H1 (cell line): Measurements from ENCODE around the gene KCNH6. TPM values are rescaled to one million over a fixed set of nuclear protein-coding genes. Genes with fewer than 3 reads are reported as not detected.
A peak's percentile ranks its signal among the peaks of the same experiment; 100 is the strongest.

Experiments
- CTCF ChIA-PET: fragments of 300-600 bp; sonication (Branson Sonifier 250); formaldehyde crosslinking; loops from one replicate; lab custom pipeline; 2021; ENCODE audit not compliant: partially characterized antibody; lab: Charles Lee
- POLR2A ChIA-PET: fragments of 300-600 bp; sonication (Branson Sonifier 250); formaldehyde crosslinking; loops from one replicate; lab custom pipeline; 2021; ENCODE audit warnings: inconsistent platforms; ENCODE audit not compliant: partially characterized antibody; lab: Charles Lee
- DNase-seq, 2 experiments: peaks; one replicate each; pipeline versions ENCODE4 v3.0.0 to v3.0.0-alpha.2; 2010 to 2022; ENCODE audit warnings: low spot score in 2 of 2, low read depth in 1 of 2, mixed read lengths in 1 of 2
- FAIRE-seq: peaks from 2 replicates; lab custom pipeline; 2011; peaks lifted over from hg19 to GRCh38; lab: Jason Lieb, UNC
- H2AFZ ChIP-seq: 2 replicates; pipeline ENCODE4 v1.8.1; 2012; ENCODE audit warnings: low read length, inconsistent platforms
- H2AK5ac ChIP-seq: 2 replicates; pipeline ENCODE4 v1.6.1; 2013; ENCODE audit warnings: low read depth, low read length
- H2BK120ac ChIP-seq: replicated peaks from 2 replicates; pipeline ENCODE3; 2013; ENCODE audit warnings: low read depth, low read length, inconsistent platforms
- H2BK12ac ChIP-seq: 2 replicates; pipeline ENCODE4 v1.6.1; 2013; ENCODE audit warnings: low read depth, low read length
- H2BK15ac ChIP-seq: 2 replicates; pipeline ENCODE4 v1.6.1; 2013; ENCODE audit warnings: low read length
- H2BK20ac ChIP-seq: 2 replicates; pipeline ENCODE4 v1.6.1; 2013; ENCODE audit warnings: low read length
- H2BK5ac ChIP-seq: 2 replicates; pipeline ENCODE4 v1.6.1; 2013; ENCODE audit warnings: low read depth, low read length
- H3K14ac ChIP-seq: 2 replicates; pipeline ENCODE4 v1.6.1; 2013; ENCODE audit warnings: inconsistent platforms; ENCODE audit not compliant: insufficient read length
- H3K18ac ChIP-seq: 2 replicates; pipeline ENCODE4 v1.6.1; 2013; ENCODE audit warnings: low read length; ENCODE audit errors: extremely low read depth
- H3K23ac ChIP-seq: 2 replicates; pipeline ENCODE4 v1.6.1; 2013; ENCODE audit warnings: inconsistent platforms; ENCODE audit not compliant: insufficient read length
- H3K23me2 ChIP-seq: 2 replicates; pipeline ENCODE4 v1.6.1; 2013; ENCODE audit warnings: low read depth, low read length
- H3K27ac ChIP-seq: 2 replicates; pipeline ENCODE4 v1.6.1; 2011; ENCODE audit warnings: low read depth, low read length, inconsistent platforms
- H3K27me3 ChIP-seq, 4 experiments: replicated peaks in 1 of 4; 1 replicate in 1 of 4; 2 replicates in 3 of 4; pipeline versions ENCODE4 v1.6.1 to v1.8.1; 2011 to 2013; ENCODE audit warnings: low read length in 3 of 4, mild to moderate bottlenecking in 3 of 4, inconsistent platforms in 2 of 4, mixed read lengths in 2 of 4, moderate library complexity in 1 of 4; ENCODE audit not compliant: control insufficient read depth in 3 of 4, insufficient read depth in 3 of 4; ENCODE audit errors: extremely low read depth in 1 of 4
- H3K36me3 ChIP-seq, 4 experiments: 2 replicates each; pipeline versions ENCODE4 v1.6.1 to v1.8.1; 2011 to 2013; ENCODE audit warnings: mild to moderate bottlenecking in 4 of 4, low read length in 3 of 4, moderate library complexity in 2 of 4, control low read depth in 1 of 4, inconsistent platforms in 1 of 4; ENCODE audit not compliant: insufficient read depth in 4 of 4, control insufficient read depth in 2 of 4
- H3K4ac ChIP-seq: replicated peaks from 2 replicates; pipeline ENCODE3; 2013; ENCODE audit warnings: low read length, low read depth, mixed read lengths, inconsistent platforms; ENCODE audit not compliant: insufficient read length
- H3K4me1 ChIP-seq, 4 experiments: replicated peaks in 1 of 4; 1 replicate in 1 of 4; 2 replicates in 3 of 4; pipeline versions ENCODE4 v1.6.1 to v1.8.1; 2011 to 2013; ENCODE audit warnings: low read length in 3 of 4, inconsistent platforms in 2 of 4, mixed read lengths in 1 of 4; ENCODE audit not compliant: insufficient read depth in 4 of 4, control insufficient read depth in 3 of 4
- H3K4me2 ChIP-seq, 2 experiments: 2 replicates each; pipeline versions ENCODE4 v1.6.1 to v1.8.1; 2011 to 2013; ENCODE audit warnings: low read depth in 2 of 2, low read length in 2 of 2, control low read depth in 1 of 2, inconsistent platforms in 1 of 2, mild to moderate bottlenecking in 1 of 2; ENCODE audit not compliant: insufficient read depth in 1 of 2
- H3K4me3 ChIP-seq, 4 experiments: fragments of 200-600, 300-600 bp in 1 of 4; sonication (generic), shearing (Covaris generic), sonication (Bioruptor Twin) in 1 of 4; 2 replicates each; pipeline versions ENCODE4 v1.5.1 to v1.8.1; 2011 to 2016; ENCODE audit warnings: low read length in 4 of 4, low read depth in 3 of 4, control low read depth in 2 of 4, inconsistent platforms in 2 of 4, mild to moderate bottlenecking in 2 of 4, mixed read lengths in 1 of 4, moderate library complexity in 1 of 4; ENCODE audit not compliant: insufficient read depth in 2 of 4; ENCODE audit errors: extremely low read depth in 1 of 4
- H3K56ac ChIP-seq: replicated peaks from 2 replicates; pipeline ENCODE3; 2013; ENCODE audit warnings: low read depth, mild to moderate bottlenecking, mixed read lengths, low read length, inconsistent platforms; ENCODE audit not compliant: insufficient read length
- H3K79me1 ChIP-seq: 2 replicates; pipeline ENCODE4 v1.6.1; 2013; ENCODE audit warnings: low read depth, low read length, control low read depth
- H3K79me2 ChIP-seq, 2 experiments: 2 replicates each; pipeline versions ENCODE4 v1.6.1 to v1.8.1; 2012 to 2013; ENCODE audit warnings: low read length in 2 of 2, mild to moderate bottlenecking in 2 of 2, inconsistent platforms in 1 of 2; ENCODE audit not compliant: insufficient read depth in 2 of 2, control insufficient read depth in 1 of 2
- H3K9ac ChIP-seq, 4 experiments: replicated peaks in 1 of 4; 1 replicate in 1 of 4; 2 replicates in 3 of 4; pipeline versions ENCODE4 v1.6.1 to v1.8.1; 2011 to 2013; ENCODE audit warnings: low read depth in 3 of 4, low read length in 3 of 4, control low read depth in 2 of 4, mild to moderate bottlenecking in 2 of 4, moderate library complexity in 2 of 4, inconsistent platforms in 1 of 4; ENCODE audit errors: extremely low read depth in 1 of 4
- H3K9me3 ChIP-seq, 2 experiments: 2 replicates each; pipeline versions ENCODE4 v1.6.1 to v1.8.1; 2012 to 2013; ENCODE audit warnings: mild to moderate bottlenecking in 2 of 2, moderate library complexity in 2 of 2, control low read depth in 1 of 2, inconsistent platforms in 1 of 2, low read depth in 1 of 2, low read length in 1 of 2, mixed read lengths in 1 of 2; ENCODE audit not compliant: insufficient read depth in 2 of 2
- H4K20me1 ChIP-seq, 2 experiments: replicated peaks in 1 of 2; 2 replicates each; pipeline versions ENCODE3 to v1.8.1; 2011 to 2013; ENCODE audit warnings: inconsistent platforms in 2 of 2, low read length in 2 of 2, mild to moderate bottlenecking in 1 of 2; ENCODE audit not compliant: insufficient read depth in 2 of 2, control insufficient read depth in 1 of 2
- H4K5ac ChIP-seq: 2 replicates; pipeline ENCODE4 v1.6.1; 2013; ENCODE audit warnings: low read length, low read depth, mixed read lengths, inconsistent platforms; ENCODE audit not compliant: insufficient read length
- H4K8ac ChIP-seq: 2 replicates; pipeline ENCODE4 v1.8.0; 2013; ENCODE audit warnings: mild to moderate bottlenecking, moderate library complexity, low read length, inconsistent platforms; ENCODE audit not compliant: insufficient read depth; ENCODE audit errors: extremely low read depth
- H4K91ac ChIP-seq: replicated peaks from 2 replicates; pipeline ENCODE3; 2013; ENCODE audit warnings: low read length, mixed read lengths, inconsistent platforms; ENCODE audit not compliant: insufficient read length
- ASH2L ChIP-seq: fragments of 200-600, 300-600 bp; sonication (generic); IDR thresholded peaks from one replicate; pipeline ENCODE4 v1.7.1; 2017; ENCODE audit warnings: low read length
- CREB1 ChIP-seq: IDR thresholded peaks from 2 replicates; pipeline ENCODE4 v1.6.1; 2012; ENCODE audit warnings: inconsistent platforms
- HDAC6 ChIP-seq: IDR thresholded peaks from one replicate; pipeline ENCODE4 v1.7.1; 2012; ENCODE audit warnings: low read depth, mild to moderate bottlenecking, inconsistent platforms, low read length, moderate library complexity
- JUND ChIP-seq: IDR thresholded peaks from 2 replicates; pipeline ENCODE4 v1.6.1; 2011; ENCODE audit warnings: mild to moderate bottlenecking, improper control_type of control experiment, low read length
- MAFK ChIP-seq: IDR thresholded peaks from 2 replicates; pipeline ENCODE4 v1.6.1; 2012; ENCODE audit warnings: low read depth, mild to moderate bottlenecking, improper control_type of control experiment, low read length
- RAD21 ChIP-seq, 2 experiments: IDR thresholded peaks in 1 of 2; conservative IDR thresholded peaks in 1 of 2; 2 replicates each; pipeline ENCODE4 v1.6.1; 2011; ENCODE audit warnings: low read depth in 2 of 2, low read length in 2 of 2, improper control_type of control experiment in 1 of 2, inconsistent platforms in 1 of 2, mild to moderate bottlenecking in 1 of 2, moderate library complexity in 1 of 2
- SIN3A ChIP-seq, 2 experiments: IDR thresholded peaks in 1 of 2; conservative IDR thresholded peaks in 1 of 2; 2 replicates each; pipeline ENCODE4 v1.6.1; 2011 to 2012; ENCODE audit warnings: low read length in 2 of 2, improper control_type of control experiment in 1 of 2, low read depth in 1 of 2, mild to moderate bottlenecking in 1 of 2
- TBP ChIP-seq: IDR thresholded peaks from 2 replicates; pipeline ENCODE4 v1.6.1; 2011; ENCODE audit warnings: low read depth, low read length, improper control_type of control experiment
- WGBS, 2 experiments: shearing (Covaris generic) in 1 of 2; methylation state at CpG; one replicate each; pipeline versions ENCODE4 v1.1.6 to v1.1.7; 2013 to 2015; ENCODE audit warnings: low lambda C conversion rate in 2 of 2, mixed read lengths in 2 of 2, inconsistent platforms in 1 of 2, low coverage in 1 of 2, missing lambda C conversion rate in 1 of 2; ENCODE audit not compliant: insufficient replicate concordance in 2 of 2, insufficient coverage in 1 of 2, insufficient read length in 1 of 2; ENCODE audit errors: extremely low coverage in 1 of 2, missing lambda C conversion rate in 1 of 2; 5-methylcytosine and 5-hydroxymethylcytosine counted together
- polyA plus RNA-seq, 7 experiments: library from polyadenylated mRNA; depleted of rRNA in 3 of 7; stranded (reverse) in 5 of 7; unstranded in 2 of 7; fragments of >200 nt in 5 of 7; fragments of 200-250 nt in 2 of 7; gene quantifications; 1 replicate in 5 of 7; 2 replicates in 1 of 7; 4 replicates in 1 of 7; pipeline versions ENCODE4 v1.2.1 to v1.2.3, GENCODE V29; 2011 to 2013; ENCODE audit warnings: missing spikeins in 2 of 7, mixed read lengths in 2 of 7
- total RNA-seq: library from RNA; stranded (reverse); fragmentation: NEBNext Ultra II Directional; extraction: Animal tissue kit (Norgen Biotek cat#: 25700); gene quantifications from 2 replicates; pipeline ENCODE4 v1.2.1, GENCODE V29; 2021
- TF ChIP-seq, protein P1 (sequence below): IDR thresholded peaks from 2 replicates; pipeline ENCODE4 v1.6.1; 2012; ENCODE audit warnings: inconsistent platforms
- TF ChIP-seq, protein P2 (sequence below): IDR thresholded peaks from 2 replicates; pipeline ENCODE4 v1.6.1; 2012; ENCODE audit warnings: inconsistent platforms

Gene KCNH6
- total and polyA plus RNA-seq, 2 of the 8 experiments (the other 6 are each of a cell fraction or from before 2014, with no cell fraction given), result 1.8 to 3.6 TPM

DNA sequence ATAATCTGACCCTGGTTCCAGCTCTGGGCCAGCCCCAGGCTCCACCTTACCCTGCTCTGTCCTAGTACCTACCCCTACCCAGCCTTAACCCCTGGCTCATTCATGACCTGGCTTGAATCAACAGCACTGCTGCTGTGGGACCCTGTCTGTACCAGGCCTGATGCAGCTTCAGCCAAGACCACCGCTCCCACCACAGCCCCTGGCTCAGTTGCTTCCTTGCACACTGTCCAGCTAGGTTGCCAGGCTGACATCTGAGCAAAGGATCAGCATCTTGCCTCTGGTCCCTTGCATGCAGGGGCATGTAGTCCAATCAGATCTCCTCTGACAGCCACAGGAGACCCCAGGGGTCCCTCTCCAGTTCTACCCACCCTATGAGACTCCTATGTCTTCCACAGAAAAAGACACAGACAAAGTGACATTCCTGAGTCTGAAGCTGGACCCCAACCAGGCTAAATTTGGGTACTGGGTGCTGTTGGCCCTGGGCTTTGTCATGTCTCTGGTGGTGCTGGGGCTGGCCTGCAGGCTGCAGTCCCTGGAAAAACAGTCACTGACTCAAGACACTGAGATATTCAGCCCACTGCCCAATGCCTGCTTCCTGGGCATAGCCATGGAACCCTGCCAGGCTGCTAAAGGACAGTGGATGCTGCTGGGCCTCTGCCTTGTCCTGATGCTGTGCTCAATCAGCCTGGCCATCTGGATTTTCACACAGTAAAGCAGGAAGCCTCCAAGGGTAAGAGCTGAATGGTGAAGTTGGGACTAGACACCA is 3.9 kb upstream of the KCNH6 start:
- TF ChIP-seq RAD21 (IDR thresholded peaks at IDR 0.05 in 1 of 2, conservative IDR thresholded peaks at IDR 0.05 in 1 of 2; ENCODE audit: low read depth in 2 of 2, low read length in 2 of 2), result no peak
- no peak for TF ChIP-seq HDAC6
- TF ChIP-seq CREB1, result no peak
- TF ChIP-seq MAFK, result no peak
- TF ChIP-seq, protein P1, sequence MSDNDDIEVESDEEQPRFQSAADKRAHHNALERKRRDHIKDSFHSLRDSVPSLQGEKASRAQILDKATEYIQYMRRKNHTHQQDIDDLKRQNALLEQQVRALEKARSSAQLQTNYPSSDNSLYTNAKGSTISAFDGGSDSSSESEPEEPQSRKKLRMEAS, result no peak
- no peak for TF ChIP-seq TBP
- TF ChIP-seq ASH2L, result no peak
- no peak for TF ChIP-seq JUND
- TF ChIP-seq SIN3A (conservative IDR thresholded peaks at IDR 0.05 in 1 of 2, IDR thresholded peaks at IDR 0.05 in 1 of 2; ENCODE audit: low read depth in 1 of 2, low read length in 2 of 2), result no peak
- TF ChIP-seq, protein P2, sequence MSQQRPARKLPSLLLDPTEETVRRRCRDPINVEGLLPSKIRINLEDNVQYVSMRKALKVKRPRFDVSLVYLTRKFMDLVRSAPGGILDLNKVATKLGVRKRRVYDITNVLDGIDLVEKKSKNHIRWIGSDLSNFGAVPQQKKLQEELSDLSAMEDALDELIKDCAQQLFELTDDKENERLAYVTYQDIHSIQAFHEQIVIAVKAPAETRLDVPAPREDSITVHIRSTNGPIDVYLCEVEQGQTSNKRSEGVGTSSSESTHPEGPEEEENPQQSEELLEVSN, result no peak
- no peak overlapping the region for H3K27ac ChIP-seq
- no peak overlapping the region for H3K4ac ChIP-seq
- FAIRE-seq (no peak), DNase-seq (no peak)
- H3K9me3 ChIP-seq, result no peaks in the 10 kb centered on the region
- no peaks in the 10 kb centered on the region for H3K79me2 ChIP-seq
- H3K56ac ChIP-seq, result no peak overlapping the region
- H4K91ac ChIP-seq, result no peak overlapping the region
- H2BK20ac ChIP-seq, result no peak overlapping the region; the same call in 1 of the 2 replicates
- no peak overlapping the region for H3K18ac ChIP-seq
- H3K27me3 ChIP-seq, result peaks cover 0 to 10% (median 5%) of the 10 kb centered on the region in 4 experiments; a peak in 5 of 7 replicates
- no peak overlapping the region for H2AFZ ChIP-seq
- H2AK5ac ChIP-seq, result no peak overlapping the region
- peak overlapping the region; percentile 92; the same call in 1 of the 2 replicates for H2BK15ac ChIP-seq
- no peak overlapping the region for H4K5ac ChIP-seq
- H3K4me1 ChIP-seq, result peaks cover 2 to 8% (median 6%) of the 10 kb centered on the region in 4 experiments; a peak in 6 of 7 replicates
- H3K4me2 ChIP-seq, result no peak overlapping the region
- peak overlapping the region; percentile 4 for H3K23ac ChIP-seq
- peaks cover 7% of the 10 kb centered on the region; the same call in 1 of the 2 replicates for H3K23me2 ChIP-seq
- POLR2A ChIA-PET, result interaction anchor here (1.2 kb wide), 1 partner anchor 11 kb away, joined by 3 read pairs; no protein-coding TSS in a partner anchor
- no peaks in the 10 kb centered on the region for H3K79me1 ChIP-seq
- H3K4me3 ChIP-seq, result no peak overlapping the region
- no peak overlapping the region for H2BK120ac ChIP-seq
- H4K20me1 ChIP-seq, result no peaks in the 10 kb centered on the region
- H3K36me3 ChIP-seq, result no peaks in the 10 kb centered on the region
- peak overlapping the region; percentile 6; the same call in 1 of the 2 replicates for H4K8ac ChIP-seq
- H2BK5ac ChIP-seq, result no peak overlapping the region
- H3K9ac ChIP-seq, result no peak overlapping the region
- no peak overlapping the region for H3K14ac ChIP-seq
- 0 out of 2 replicates have a peak overlapping the region, but pooled peaks have one; percentile 50 for H2BK12ac ChIP-seq
- CTCF ChIA-PET, result interaction anchor here (0.8 to 1.9 kb wide), 3 partner anchors 35 to 94 kb away, joined by 3 to 7 read pairs (median 4); no protein-coding TSS in a partner anchor
- WGBS, 2 experiments, result 94% methylated on average over 1 of the region's 1 CpG; no CpG with 5 or more reads in 1 of the 2 experiments
